A549 (cell line): ENCODE measurements around the gene IQGAP2.

ENCODE experiments used
- CEBPB ChIP-seq, 2 experiments: fragments of >200 bp in 1 of 2; sonication (Bioruptor Twin) in 1 of 2; formaldehyde crosslinking in 1 of 2; IDR thresholded peaks; 2 replicates each; pipeline ENCODE4 v1.6.1; 2012 to 2016
- CTCF ChIP-seq: fragments of >200 bp; sonication (Bioruptor Twin); formaldehyde crosslinking; IDR thresholded peaks from 3 replicates; pipeline ENCODE4 v1.5.1; 2016
- EP300 ChIP-seq, 2 experiments: fragments of >200 bp; sonication (Bioruptor Twin); formaldehyde crosslinking; IDR thresholded peaks; 2 replicates in 1 of 2; 3 replicates in 1 of 2; pipeline ENCODE4 v1.6.1; 2016 to 2017
- JUNB ChIP-seq: fragments of >200 bp; sonication (Bioruptor Twin); formaldehyde crosslinking; IDR thresholded peaks from 2 replicates; pipeline ENCODE4 v1.6.1; 2016
- MAX ChIP-seq: IDR thresholded peaks from 2 replicates; pipeline ENCODE4 v1.6.1; 2012
- PBX3 ChIP-seq: IDR thresholded peaks from 2 replicates; pipeline ENCODE4 v1.6.1; 2012
- PHF8 ChIP-seq: fragments of 200-600 bp; sonication (generic); IDR thresholded peaks from 2 replicates; pipeline ENCODE4 v1.6.1; 2016; ENCODE audit warnings: low read depth, mild to moderate bottlenecking, antibody characterized with exemption, moderate library complexity, borderline replicate concordance
- POLR2A ChIP-seq: IDR thresholded peaks from 2 replicates; pipeline ENCODE4 v1.6.1; 2012; ENCODE audit warnings: mild to moderate bottlenecking, low read length
- REST ChIP-seq: fragments of 200-600 bp; sonication (generic); IDR thresholded peaks from 2 replicates; pipeline ENCODE4 v1.6.1; 2016; ENCODE audit warnings: antibody characterized with exemption, mild to moderate bottlenecking, moderate library complexity
- USF2 ChIP-seq: fragments of 450-650 bp; IDR thresholded peaks from 2 replicates; pipeline ENCODE4 v1.6.1; 2014; ENCODE audit warnings: antibody characterized with exemption
- ZC3H11A ChIP-seq: fragments of 450-650 bp; IDR thresholded peaks from 2 replicates; pipeline ENCODE4 v1.6.1; 2014; ENCODE audit warnings: antibody characterized with exemption, mild to moderate bottlenecking
- ZFP36 ChIP-seq: fragments of 450-650 bp; IDR thresholded peaks from 2 replicates; pipeline ENCODE4 v1.6.1; 2014; ENCODE audit warnings: borderline replicate concordance; ENCODE audit not compliant: partially characterized antibody

GRCh38 chr5:76555717-76556116 lies 152.6 kb downstream of the IQGAP2 start:
- no peak for TF ChIP-seq MAX
- no peak for TF ChIP-seq ZC3H11A
- no peak for TF ChIP-seq CTCF
- no peak for TF ChIP-seq CEBPB (IDR thresholded peaks at IDR 0.05)
- TF ChIP-seq JUNB, result no peak
- no peak for TF ChIP-seq EP300 (IDR thresholded peaks at IDR 0.05)
- TF ChIP-seq USF2, result no peak
- no peak for TF ChIP-seq PBX3
- no peak for TF ChIP-seq PHF8
- TF ChIP-seq POLR2A, result no peak
- no peak for TF ChIP-seq REST
- no peak for TF ChIP-seq ZFP36
